HCT116 (cell line): Measurements from ENCODE around the gene CTTNBP2. TPM values are rescaled to one million over a fixed set of nuclear protein-coding genes. Genes with fewer than 3 reads are reported as not detected.

ENCODE experiments used
- ATAC-seq: fragments of 200-7000 bp; cut with Tn5 transposase; 2 replicates; pipeline ENCODE4 v1.9.1; 2020; ENCODE audit warnings: mild to moderate bottlenecking, moderate library complexity
- BruUV-seq: library from RNA; stranded (reverse); fragments of 400-500 nt; replicated peaks from 2 replicates; lab custom pipeline; 2021; lab: Mats Ljungman, UMichigan
- CTCF ChIA-PET: fragments of 300-600 bp; sonication (Branson Sonifier 250); formaldehyde crosslinking; loops from one replicate; lab custom pipeline; 2021; ENCODE audit warnings: antibody characterized with exemption; lab: Charles Lee
- POLR2A ChIA-PET: fragments of 300-600, 350-600 bp; sonication (Branson Sonifier 250); formaldehyde crosslinking; loops from one replicate; lab custom pipeline; 2021; ENCODE audit warnings: antibody characterized with exemption; lab: Charles Lee
- RAD21 ChIA-PET, 2 experiments: fragments of 300-600 bp; sonication (Branson Sonifier 250); formaldehyde crosslinking; loops; one replicate each; lab custom pipeline; 2023; ENCODE audit warnings: low total read pairs in 2 of 2; ENCODE audit not compliant: uncharacterized antibody in 2 of 2, unreplicated experiment in 2 of 2, low non-redundant PET in 1 of 2; lab: Charles Lee
- DNase-seq: peaks from one replicate; pipeline ENCODE4 v3.0.0-alpha.2; 2010; ENCODE audit warnings: low read depth, low spot score
- H2AFZ ChIP-seq: fragments of 200-600 bp; shearing (Covaris generic), sonication (generic); 2 replicates; pipeline ENCODE4 v1.6.1; 2017; ENCODE audit warnings: low read depth, mixed run types, mixed read lengths, antibody characterized with exemption, low read length; ENCODE audit not compliant: poor library complexity, severe bottlenecking
- H3K27ac ChIP-seq: 2 replicates; pipeline ENCODE4 v1.5.1; 2012; ENCODE audit warnings: low read depth, low read length
- H3K27me3 ChIP-seq: fragments of 200-600 bp; sonication (generic); 2 replicates; pipeline ENCODE4 v1.6.1; 2016; ENCODE audit warnings: mixed run types, low read length, mixed read lengths; ENCODE audit not compliant: insufficient read depth
- H3K36me3 ChIP-seq, 2 experiments: fragments of 200-500 bp in 1 of 2; fragments of 200-600 bp in 1 of 2; sonication (Bioruptor generic) in 1 of 2; sonication (generic) in 1 of 2; 2 replicates each; pipeline versions ENCODE4 v1.5.1 to v1.6.1; 2014 to 2016; ENCODE audit warnings: low read length in 2 of 2, inconsistent platforms in 1 of 2, mixed read lengths in 1 of 2, mixed run types in 1 of 2; ENCODE audit not compliant: insufficient read depth in 2 of 2, control insufficient read depth in 1 of 2
- H3K4me1 ChIP-seq, 2 experiments: fragments of 200-600 bp in 1 of 2; sonication (generic) in 1 of 2; 2 replicates each; pipeline versions ENCODE4 v1.5.1 to v1.6.1; 2012 to 2017; ENCODE audit warnings: low read length in 2 of 2, inconsistent platforms in 1 of 2, mild to moderate bottlenecking in 1 of 2, mixed read lengths in 1 of 2, mixed run types in 1 of 2, moderate library complexity in 1 of 2; ENCODE audit not compliant: insufficient read depth in 2 of 2, control insufficient read depth in 1 of 2
- H3K4me2 ChIP-seq: fragments of 200-600 bp; sonication (generic); 2 replicates; pipeline ENCODE4 v1.6.1; 2017; ENCODE audit warnings: mixed run types, low read length, mixed read lengths
- H3K4me3 ChIP-seq, 2 experiments: fragments of 200-600 bp in 1 of 2; sonication (generic) in 1 of 2; replicated peaks in 1 of 2; 2 replicates each; pipeline ENCODE4 v1.5.1; 2011 to 2016; ENCODE audit warnings: low read length in 2 of 2, control low read depth in 1 of 2, low read depth in 1 of 2, mild to moderate bottlenecking in 1 of 2, mixed read lengths in 1 of 2, mixed run types in 1 of 2
- H3K79me2 ChIP-seq: fragments of 200-600 bp; sonication (generic); 2 replicates; pipeline ENCODE4 v1.6.1; 2017; ENCODE audit warnings: mild to moderate bottlenecking, mixed run types, low read length, moderate library complexity, mixed read lengths; ENCODE audit not compliant: insufficient read depth
- H3K9ac ChIP-seq: fragments of 200-600 bp; sonication (generic); 2 replicates; pipeline ENCODE4 v1.6.1; 2016; ENCODE audit warnings: low read length, mixed read lengths
- H3K9me2 ChIP-seq: fragments of 200-600 bp; sonication (generic), shearing (Covaris generic); 2 replicates; pipeline ENCODE4 v1.6.1; 2017; ENCODE audit warnings: mixed run types, mild to moderate bottlenecking, moderate library complexity; ENCODE audit not compliant: insufficient read depth
- H3K9me3 ChIP-seq, 2 experiments: fragments of 200-500 bp in 1 of 2; fragments of 200-600 bp in 1 of 2; sonication (Bioruptor generic) in 1 of 2; sonication (generic) in 1 of 2; 2 replicates each; pipeline ENCODE4 v1.6.1; 2014 to 2017; ENCODE audit warnings: low read length in 2 of 2, mixed read lengths in 2 of 2, inconsistent platforms in 1 of 2, low read depth in 1 of 2, mild to moderate bottlenecking in 1 of 2, mixed run types in 1 of 2, moderate library complexity in 1 of 2; ENCODE audit not compliant: control insufficient read depth in 1 of 2, insufficient read depth in 1 of 2
- H4K20me1 ChIP-seq: fragments of 200-600 bp; sonication (generic), shearing (Covaris generic); 2 replicates; pipeline ENCODE4 v1.6.1; 2017; ENCODE audit warnings: mixed run types, mild to moderate bottlenecking, moderate library complexity; ENCODE audit not compliant: insufficient read depth
- CEBPB ChIP-seq: IDR thresholded peaks from 2 replicates; pipeline ENCODE4 v1.6.1; 2012; ENCODE audit warnings: low read depth
- CTCF ChIP-seq, 3 experiments: fragments of 200-600 bp in 1 of 3; sonication (generic) in 1 of 3; IDR thresholded peaks in 2 of 3; conservative IDR thresholded peaks in 1 of 3; 2 replicates each; pipeline ENCODE4 v1.5.1; 2012 to 2017; ENCODE audit warnings: low read depth in 2 of 3, low read length in 2 of 3, antibody characterized with exemption in 1 of 3, borderline replicate concordance in 1 of 3, control low read depth in 1 of 3, mild to moderate bottlenecking in 1 of 3, mixed read lengths in 1 of 3, mixed run types in 1 of 3, moderate library complexity in 1 of 3; ENCODE audit not compliant: insufficient read depth in 1 of 3
- EZH2phosphoT487 ChIP-seq: fragments of 200-600 bp; IDR thresholded peaks from 2 replicates; pipeline ENCODE4 v1.6.1; 2018; ENCODE audit warnings: antibody characterized with exemption, borderline replicate concordance
- JUND ChIP-seq: IDR thresholded peaks from 2 replicates; pipeline ENCODE4 v1.6.1; 2012
- MAX ChIP-seq: IDR thresholded peaks from 2 replicates; pipeline ENCODE4 v1.6.1; 2012
- POLR2AphosphoS5 ChIP-seq: IDR thresholded peaks from 2 replicates; pipeline ENCODE4 v1.6.1; 2011; ENCODE audit warnings: mild to moderate bottlenecking, low read depth, low read length, moderate library complexity
- RAD21 ChIP-seq: IDR thresholded peaks from 2 replicates; pipeline ENCODE4 v1.6.1; 2012; ENCODE audit warnings: low read depth, mild to moderate bottlenecking
- REST ChIP-seq: IDR thresholded peaks from 2 replicates; pipeline ENCODE4 v1.6.1; 2012; ENCODE audit warnings: low read depth
- SP1 ChIP-seq: IDR thresholded peaks from 2 replicates; pipeline ENCODE4 v1.6.1; 2012; ENCODE audit warnings: low read depth
- YY1 ChIP-seq: IDR thresholded peaks from 2 replicates; pipeline ENCODE4 v1.6.1; 2011; ENCODE audit warnings: low read length, low read depth, moderate library complexity, mild to moderate bottlenecking; ENCODE audit not compliant: insufficient replicate concordance; ENCODE audit errors: extremely low read depth
- ZBTB33 ChIP-seq: IDR thresholded peaks from 2 replicates; pipeline ENCODE4 v1.6.1; 2011; ENCODE audit warnings: mild to moderate bottlenecking, low read length, moderate library complexity; ENCODE audit not compliant: insufficient replicate concordance; ENCODE audit errors: extremely low read depth
- ZFX ChIP-seq: fragments of 450-650 bp; IDR thresholded peaks from 2 replicates; pipeline ENCODE4 v1.6.1; 2017
- intact Hi-C: fragments of 100-400 bp; cut with micrococcal nuclease; formaldehyde crosslinking; loops from 2 replicates; pipeline ENCODE4 v1.10.0; 2022
- total RNA-seq: library from RNA; stranded (reverse); gene quantifications from one replicate; pipeline ENCODE4 v1.2.1, GENCODE V29; 2021; ENCODE audit not compliant: unreplicated experiment

The CTTNBP2 gene
- total RNA-seq, 1 experiment from 2014 or later: 5.4 TPM

GRCh38 chr7:117858712-117859111 is 14.5 kb downstream of the CTTNBP2 start:
- H3K4me2 ChIP-seq: no peak overlapping the region
- BruUV-seq: no TSS peak
- no peaks in the 10 kb centered on the region for H3K27me3 ChIP-seq
- H3K9me2 ChIP-seq: no peaks in the 10 kb centered on the region
- no peaks in the 10 kb centered on the region for H3K9me3 ChIP-seq
- no peaks in the 10 kb centered on the region for H3K4me1 ChIP-seq
- no peaks in the 10 kb centered on the region for H4K20me1 ChIP-seq
- DNase-seq: no peak
- H3K36me3 ChIP-seq: peaks cover 0 to 2% of the 10 kb centered on the region in 2 experiments; a peak in 1 of 4 replicates
- H3K79me2 ChIP-seq: no peaks in the 10 kb centered on the region; the same call in 1 of the 2 replicates
- RAD21 ChIA-PET: no interaction called here
- TF ChIP-seq REST: no peak
- no peak for TF ChIP-seq ZFX
- TF ChIP-seq POLR2AphosphoS5: no peak
- TF ChIP-seq, all 23 proteins: peak for 0
- no peak overlapping the region for H3K9ac ChIP-seq
- no peak overlapping the region for H3K4me3 ChIP-seq
- H2AFZ ChIP-seq: no peak overlapping the region
- no peak overlapping the region for H3K27ac ChIP-seq
- ChIA-PET CTCF (no interaction called here), POLR2A (no interaction called here)
- intact Hi-C loops: no loop called here
- no peak for ATAC-seq

GRCh38 chr7:117857718-117858117 is 15.5 kb downstream of the CTTNBP2 start:
- ChIA-PET RAD21 (no interaction called here), POLR2A (no interaction called here), CTCF (no interaction called here)
- Histone ChIP-seq H4K20me1 (no peaks in the 10 kb centered on the region), H3K27me3 (no peaks in the 10 kb centered on the region), H3K4me3 (no peak overlapping the region), H3K79me2 (no peaks in the 10 kb centered on the region; the same call in 1 of the 2 replicates), H3K4me2 (no peak overlapping the region), H3K9ac (no peak overlapping the region), H3K4me1 (no peaks in the 10 kb centered on the region), H2AFZ (no peak overlapping the region), H3K27ac (no peak overlapping the region), H3K9me3 (no peaks in the 10 kb centered on the region), H3K36me3 (peaks cover 0 to 2% of the 10 kb centered on the region in 2 experiments; a peak in 1 of 4 replicates), H3K9me2 (no peaks in the 10 kb centered on the region)
- intact Hi-C loops: no loop called here
- DNase-seq (no peak), ATAC-seq (no peak)
- no TSS peak for BruUV-seq
- no peak for TF ChIP-seq JUND
- TF ChIP-seq YY1: no peak
- no peak for TF ChIP-seq ZFX
- TF ChIP-seq POLR2AphosphoS5: no peak
- no peak for TF ChIP-seq EZH2phosphoT487
- no peak for TF ChIP-seq SP1
- TF ChIP-seq RAD21: no peak
- no peak for TF ChIP-seq CTCF (IDR thresholded peaks at IDR 0.05 in 2 of 3, conservative IDR thresholded peaks at IDR 0.05 in 1 of 3; ENCODE audit: borderline replicate concordance in 1 of 3, insufficient read depth in 1 of 3, low read depth in 2 of 3, low read length in 2 of 3)
- no peak for TF ChIP-seq CEBPB
- TF ChIP-seq MAX: no peak
- no peak for TF ChIP-seq ZBTB33
